CD4-positive, CD25-positive, alpha-beta regulatory T cell (primary cell): Measurements from ENCODE around the gene NNMT. TPM values are rescaled to one million over a fixed set of nuclear protein-coding genes. Genes with fewer than 3 reads are reported as not detected.

Experiments used
- ATAC-seq, 2 donors: fragments of 150-1000 bp; cut with Tn5 transposase; one replicate each; pipeline ENCODE4 v1.10.0; 2021; ENCODE audit warnings: low read depth in 2 of 2, moderate number of reproducible peaks in 2 of 2, moderate library complexity in 1 of 2
- DNase-seq, 3 donors: peaks; one replicate each; pipeline versions ENCODE4 v3.0.0 to v3.0.0-alpha.2; 2012 to 2022; ENCODE audit warnings: mixed read lengths in 1 of 3
- H3K27ac ChIP-seq: one replicate; pipeline ENCODE4 v1.7.0; 2013; ENCODE audit warnings: mild to moderate bottlenecking, low read length; ENCODE audit not compliant: insufficient read depth, poor library complexity, severe bottlenecking
- H3K27me3 ChIP-seq: one replicate; pipeline ENCODE4 v1.7.0; 2013; ENCODE audit warnings: low read length; ENCODE audit not compliant: control insufficient read depth, insufficient read depth
- H3K36me3 ChIP-seq: one replicate; pipeline ENCODE4 v1.7.0; 2013; ENCODE audit warnings: mild to moderate bottlenecking, low read length, moderate library complexity; ENCODE audit not compliant: control insufficient read depth, insufficient read depth
- H3K4me1 ChIP-seq: 2 replicates; pipeline ENCODE4 v1.7.0; 2013; ENCODE audit warnings: mild to moderate bottlenecking, low read length; ENCODE audit not compliant: insufficient read depth, control insufficient read depth, poor library complexity, severe bottlenecking
- H3K4me3 ChIP-seq: one replicate; pipeline ENCODE4 v1.7.0; 2013; ENCODE audit warnings: low read depth, mild to moderate bottlenecking, low read length, moderate library complexity
- H3K9me3 ChIP-seq, 2 experiments: 1 replicate in 1 of 2; 2 replicates in 1 of 2; pipeline ENCODE4 v1.7.0; 2013; ENCODE audit warnings: low read length in 2 of 2, mild to moderate bottlenecking in 1 of 2, moderate library complexity in 1 of 2; ENCODE audit not compliant: control insufficient read depth in 2 of 2
- H3K27ac Mint-ChIP-seq, 3 donors: one replicate each; pipeline ENCODE4 v1.8.0; 2020 to 2022; ENCODE audit warnings: mild to moderate bottlenecking in 3 of 3, mixed read lengths in 3 of 3, moderate library complexity in 2 of 3
- H3K27me3 Mint-ChIP-seq: one replicate; pipeline ENCODE4 v1.8.0; 2022; ENCODE audit warnings: mild to moderate bottlenecking, mixed read lengths
- H3K36me3 Mint-ChIP-seq: one replicate; pipeline ENCODE4 v1.8.0; 2020; ENCODE audit warnings: mixed read lengths
- H3K4me1 Mint-ChIP-seq, 4 donors: one replicate each; pipeline ENCODE4 v1.8.0; 2020 to 2022; ENCODE audit warnings: mixed read lengths in 4 of 4, mild to moderate bottlenecking in 1 of 4
- H3K4me3 Mint-ChIP-seq, 4 donors: one replicate each; pipeline ENCODE4 v1.8.0; 2020 to 2022; ENCODE audit warnings: mild to moderate bottlenecking in 4 of 4, mixed read lengths in 4 of 4, moderate library complexity in 3 of 4
- H3K9me3 Mint-ChIP-seq, 7 donors: one replicate each; pipeline ENCODE4 v1.8.0; 2020 to 2022; ENCODE audit warnings: mixed read lengths in 7 of 7, mild to moderate bottlenecking in 3 of 7, moderate library complexity in 2 of 7
- polyA plus RNA-seq, 4 donors: library from polyadenylated mRNA; unstranded; fragments of 300-500 nt; fragmentation: Illumina TruSeq; gene quantifications; one replicate each; pipeline ENCODE4 v1.2.3, GENCODE V29; 2021
- total RNA-seq: library from RNA; stranded (reverse); gene quantifications from one replicate; pipeline ENCODE4 v1.2.3, GENCODE V29; 2022

NNMT gene
- total and polyA plus RNA-seq, 5 donors from 2014 or later = not detected

DNA sequence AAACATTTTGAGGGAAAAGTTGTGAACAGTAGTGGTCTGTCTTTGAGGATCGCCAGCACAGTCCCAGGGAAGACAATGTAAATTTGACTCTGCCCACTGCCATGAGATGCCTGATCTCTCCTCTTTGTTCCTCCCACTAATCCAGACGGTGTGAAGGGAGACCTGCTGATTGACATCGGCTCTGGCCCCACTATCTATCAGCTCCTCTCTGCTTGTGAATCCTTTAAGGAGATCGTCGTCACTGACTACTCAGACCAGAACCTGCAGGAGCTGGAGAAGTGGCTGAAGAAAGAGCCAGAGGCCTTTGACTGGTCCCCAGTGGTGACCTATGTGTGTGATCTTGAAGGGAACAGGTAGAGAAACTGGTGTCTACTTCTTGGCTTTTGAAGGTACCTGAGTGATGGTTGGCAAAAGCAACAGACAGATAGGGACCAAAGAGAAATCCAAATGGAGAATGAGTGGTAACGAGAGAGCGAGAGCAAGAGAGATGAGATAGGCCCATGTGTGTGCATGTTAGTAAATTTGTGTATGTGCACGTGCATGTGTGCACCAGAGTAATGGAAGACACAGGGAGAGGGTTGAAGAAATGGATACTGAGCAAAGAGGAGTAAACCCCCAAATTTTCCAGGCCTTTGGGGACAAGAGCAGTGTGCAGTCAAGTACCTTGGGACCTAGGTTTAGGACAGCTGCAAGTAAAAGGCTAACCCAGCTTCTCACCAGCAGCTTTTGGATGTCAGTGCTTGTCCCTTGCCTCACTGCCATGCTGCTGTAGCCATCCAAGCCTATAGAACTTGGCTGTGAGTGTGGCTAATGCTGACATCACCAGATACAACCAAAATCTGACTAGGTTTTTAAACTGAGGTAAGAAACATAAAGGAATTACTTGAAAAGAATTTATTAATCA, 1.9 kb downstream of the NNMT start:
- no peak overlapping the region for H3K4me3 ChIP-seq
- H3K36me3 ChIP-seq = no peaks in the 10 kb centered on the region
- Mint-ChIP-seq H3K4me3 (no peak overlapping the region), H3K36me3 (no peaks in the 10 kb centered on the region), H3K9me3 (peaks cover 0 to 18% (median 2%) of the 10 kb centered on the region in 7 donors), H3K4me1 (no peaks in the 10 kb centered on the region), H3K27ac (peak overlapping the region in 1 of 3 donors; percentile 23), H3K27me3 (peaks cover 4% of the 10 kb centered on the region)
- no peak for DNase-seq
- no peaks in the 10 kb centered on the region for H3K27me3 ChIP-seq
- H3K9me3 ChIP-seq = peaks cover 0 to 7% of the 10 kb centered on the region in 2 experiments
- no peak for ATAC-seq
- no peaks in the 10 kb centered on the region for H3K4me1 ChIP-seq
- no peak overlapping the region for H3K27ac ChIP-seq

DNA sequence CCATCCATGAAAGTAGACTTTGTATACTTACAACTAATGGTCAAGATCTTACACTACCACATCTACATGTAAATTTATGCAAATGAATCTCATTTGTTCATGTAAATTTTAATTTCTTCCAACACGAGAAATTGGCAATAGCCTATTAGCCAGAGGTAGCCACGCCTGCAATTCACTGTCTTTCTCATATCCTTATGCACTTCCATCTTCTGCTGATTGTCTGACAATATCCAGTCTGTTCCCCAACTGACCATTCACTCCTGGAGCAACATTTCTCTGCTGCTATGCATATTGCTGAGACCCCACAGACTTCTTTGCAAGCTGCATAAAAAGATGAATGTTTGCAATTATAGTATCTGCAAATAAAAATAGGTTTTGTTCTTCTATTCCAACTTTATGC, 2.5 kb downstream of the NNMT start:
- no peak overlapping the region for H3K4me3 ChIP-seq
- H3K36me3 ChIP-seq = no peaks in the 10 kb centered on the region
- Mint-ChIP-seq H3K27ac (no peak overlapping the region), H3K9me3 (peaks cover 0 to 18% (median 2%) of the 10 kb centered on the region in 7 donors), H3K36me3 (no peaks in the 10 kb centered on the region), H3K4me3 (no peak overlapping the region), H3K27me3 (peaks cover 4% of the 10 kb centered on the region), H3K4me1 (no peaks in the 10 kb centered on the region)
- no peaks in the 10 kb centered on the region for H3K4me1 ChIP-seq
- ATAC-seq (no peak), DNase-seq (no peak)
- no peak overlapping the region for H3K27ac ChIP-seq
- H3K27me3 ChIP-seq = no peaks in the 10 kb centered on the region
- peaks cover 0 to 7% of the 10 kb centered on the region in 2 experiments for H3K9me3 ChIP-seq

DNA sequence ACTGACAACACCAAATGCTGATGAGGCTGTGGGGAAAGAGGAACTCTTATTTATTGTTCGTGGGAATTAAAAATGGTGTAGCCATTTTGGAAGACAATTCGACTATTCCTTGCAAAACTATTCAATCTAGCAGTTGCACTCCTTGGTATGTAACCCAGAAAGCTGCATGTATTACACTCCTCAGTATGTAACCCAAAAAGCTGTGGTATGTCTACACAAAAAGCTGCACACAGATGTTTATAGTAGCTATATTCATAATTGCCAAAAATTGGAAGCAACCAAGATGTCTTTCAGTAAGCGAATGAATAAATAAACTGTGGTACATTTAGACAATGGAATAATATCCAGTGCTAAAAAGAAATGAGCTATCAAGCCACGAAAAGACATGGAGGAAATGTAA, 4.9 kb downstream of the NNMT start:
- Histone ChIP-seq H3K9me3 (peaks cover 0 to 7% of the 10 kb centered on the region in 2 experiments), H3K27me3 (no peaks in the 10 kb centered on the region), H3K4me1 (no peaks in the 10 kb centered on the region), H3K4me3 (no peak overlapping the region), H3K27ac (no peak overlapping the region), H3K36me3 (no peaks in the 10 kb centered on the region)
- Mint-ChIP-seq H3K27ac (no peak overlapping the region), H3K4me3 (no peak overlapping the region), H3K27me3 (peaks cover 12% of the 10 kb centered on the region), H3K36me3 (no peaks in the 10 kb centered on the region), H3K9me3 (peaks cover 0 to 18% (median 4%) of the 10 kb centered on the region in 7 donors), H3K4me1 (no peaks in the 10 kb centered on the region)
- DNase-seq (no peak), ATAC-seq (no peak)

DNA sequence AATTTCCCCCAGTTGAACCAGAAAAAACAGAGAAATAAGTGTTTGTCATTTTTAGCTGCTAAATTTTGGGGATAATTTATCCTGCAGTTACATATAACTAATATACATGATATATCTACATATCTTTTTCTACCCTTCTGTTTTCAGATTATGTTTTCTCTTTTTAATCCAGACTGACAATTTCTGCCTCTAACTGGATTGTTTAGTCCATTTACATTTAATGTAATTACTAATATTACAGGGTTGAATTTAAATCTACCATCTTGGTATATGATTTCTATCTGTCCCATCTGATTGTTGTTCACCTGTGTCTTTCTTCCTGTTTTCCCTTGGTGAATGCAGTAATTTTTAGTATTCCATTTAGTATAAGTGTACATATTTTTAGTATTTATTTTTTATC, 5.7 kb downstream of the NNMT start:
- DNase-seq (no peak), ATAC-seq (no peak)
- H3K4me3 ChIP-seq = no peak overlapping the region
- no peaks in the 10 kb centered on the region for H3K36me3 ChIP-seq
- Mint-ChIP-seq H3K27ac (no peak overlapping the region), H3K4me1 (no peaks in the 10 kb centered on the region), H3K4me3 (no peak overlapping the region), H3K9me3 (peaks cover 0 to 18% (median 4%) of the 10 kb centered on the region in 7 donors), H3K27me3 (peaks cover 16% of the 10 kb centered on the region), H3K36me3 (no peaks in the 10 kb centered on the region)
- H3K27me3 ChIP-seq = no peaks in the 10 kb centered on the region
- H3K9me3 ChIP-seq = peaks cover 0 to 7% of the 10 kb centered on the region in 2 experiments
- H3K27ac ChIP-seq = no peak overlapping the region
- H3K4me1 ChIP-seq = no peaks in the 10 kb centered on the region

DNA sequence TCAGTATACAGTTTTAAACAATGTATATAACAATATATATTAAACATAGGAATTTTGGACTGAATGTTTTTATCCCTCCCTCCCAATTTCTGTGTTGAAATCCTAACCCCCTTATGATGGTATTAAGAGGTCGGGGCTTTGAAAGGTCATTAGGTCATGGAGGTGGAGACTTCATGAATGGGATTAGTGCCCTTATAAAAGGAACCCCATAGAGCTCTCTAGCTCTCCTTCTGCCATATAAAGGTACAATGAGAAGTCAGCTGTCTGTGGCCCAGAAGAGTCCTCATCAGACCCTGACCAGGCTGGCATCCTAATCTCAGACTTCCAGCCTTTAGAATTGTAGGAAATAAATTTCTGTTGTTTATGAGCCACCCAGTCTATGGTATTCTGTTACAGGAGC, 6.5 kb downstream of the NNMT start:
- ATAC-seq (no peak), DNase-seq (no peak)
- H3K27me3 Mint-ChIP-seq = peaks cover 22% of the 10 kb centered on the region
- Histone ChIP-seq H3K36me3 (no peaks in the 10 kb centered on the region), H3K27ac (no peak overlapping the region), H3K4me1 (no peaks in the 10 kb centered on the region), H3K9me3 (peaks cover 0 to 7% of the 10 kb centered on the region in 2 experiments), H3K4me3 (no peak overlapping the region), H3K27me3 (no peaks in the 10 kb centered on the region)
- H3K9me3 Mint-ChIP-seq = peaks cover 0 to 18% (median 4%) of the 10 kb centered on the region in 7 donors
- H3K4me3 Mint-ChIP-seq = no peak overlapping the region
- H3K36me3 Mint-ChIP-seq = no peaks in the 10 kb centered on the region
- peaks cover 0 to 5% (median 1%) of the 10 kb centered on the region in 4 donors for H3K4me1 Mint-ChIP-seq
- no peak overlapping the region for H3K27ac Mint-ChIP-seq

DNA sequence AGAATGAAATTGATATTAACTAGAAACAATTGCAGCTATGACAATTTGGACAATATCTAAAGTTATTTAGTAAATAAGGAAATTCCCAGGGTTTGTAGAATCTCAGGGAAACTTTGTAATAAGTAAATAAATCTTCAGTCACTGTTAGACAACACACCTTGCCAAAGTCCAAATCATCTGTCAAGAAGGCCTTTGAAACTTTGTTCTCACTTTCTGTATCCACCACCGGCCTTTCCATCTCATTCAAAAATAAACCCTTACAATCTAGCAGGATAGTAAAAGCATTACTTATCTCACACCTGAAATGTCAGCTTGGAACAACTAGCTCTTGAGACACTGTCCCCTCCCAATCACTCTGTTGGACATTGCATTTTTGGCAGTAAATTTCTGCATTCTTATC, 7.9 kb downstream of the NNMT start:
- no peak for ATAC-seq
- H3K27ac Mint-ChIP-seq = no peak overlapping the region
- Histone ChIP-seq H3K27me3 (peaks cover 4% of the 10 kb centered on the region), H3K4me3 (no peak overlapping the region), H3K9me3 (peaks cover 0 to 7% of the 10 kb centered on the region in 2 experiments), H3K27ac (no peak overlapping the region), H3K36me3 (no peaks in the 10 kb centered on the region), H3K4me1 (no peaks in the 10 kb centered on the region)
- no peak overlapping the region for H3K4me3 Mint-ChIP-seq
- no peaks in the 10 kb centered on the region for H3K36me3 Mint-ChIP-seq
- DNase-seq = no peak
- peaks cover 0 to 18% (median 5%) of the 10 kb centered on the region in 7 donors for H3K9me3 Mint-ChIP-seq
- H3K27me3 Mint-ChIP-seq = peaks cover 22% of the 10 kb centered on the region
- H3K4me1 Mint-ChIP-seq = peaks cover 0 to 10% (median 1%) of the 10 kb centered on the region in 4 donors

DNA sequence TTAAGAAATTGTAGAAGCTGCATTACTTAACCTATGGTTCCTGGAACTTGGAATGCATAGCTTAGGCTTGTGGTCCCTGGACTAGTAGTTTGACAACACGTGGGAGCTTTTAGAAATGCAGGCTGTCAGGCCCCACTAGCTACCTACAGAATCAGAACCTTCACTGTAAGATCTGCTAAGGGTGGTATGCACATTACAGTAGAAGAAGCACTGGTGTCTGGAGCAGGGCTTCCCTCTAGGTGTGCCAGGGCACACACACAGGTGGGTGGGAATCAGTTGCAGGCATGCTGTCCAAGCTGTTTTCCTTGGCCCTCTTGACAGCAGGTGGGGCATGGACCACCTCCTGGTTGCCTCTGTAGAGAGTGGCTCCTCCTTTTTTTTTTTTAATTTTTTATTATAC, 8.8 kb downstream of the NNMT start:
- DNase-seq (no peak), ATAC-seq (no peak)
- H3K4me3 ChIP-seq = no peak overlapping the region
- no peaks in the 10 kb centered on the region for H3K4me1 ChIP-seq
- Mint-ChIP-seq H3K27ac (no peak overlapping the region), H3K36me3 (no peaks in the 10 kb centered on the region), H3K9me3 (peaks cover 0 to 11% (median 4%) of the 10 kb centered on the region in 7 donors), H3K27me3 (peaks cover 26% of the 10 kb centered on the region), H3K4me3 (no peak overlapping the region), H3K4me1 (peaks cover 0 to 10% (median 1%) of the 10 kb centered on the region in 4 donors)
- H3K27ac ChIP-seq = no peak overlapping the region
- no peaks in the 10 kb centered on the region for H3K36me3 ChIP-seq
- H3K27me3 ChIP-seq = peaks cover 4% of the 10 kb centered on the region
- peaks cover 0 to 2% of the 10 kb centered on the region in 2 experiments for H3K9me3 ChIP-seq
